K562 (cell line): ENCODE data around the gene TACSTD2. TPM values are rescaled to one million over a fixed set of nuclear protein-coding genes. Genes with fewer than 3 reads are reported as not detected.

Experiments
- ATAC-seq: fragments of 200-7000 bp; cut with Tn5 transposase; 3 replicates; pipeline ENCODE4 v1.9.1; 2020; ENCODE audit warnings: moderate library complexity
- BruUV-seq: library from RNA; stranded (reverse); fragments of 400-500 nt; replicated peaks from 2 replicates; lab custom pipeline; 2021; lab: Mats Ljungman, UMichigan
- CTCF ChIA-PET: fragments of 300-600 bp; formaldehyde crosslinking; extraction: SDS; loops from one replicate; lab custom pipeline; 2021; ENCODE audit warnings: low intra/inter-chr PET ratio; lab: Yijun Ruan, JAX
- POLR2A ChIA-PET: fragments of 300-600, 350-650 bp; sonication (Branson Sonifier 250); formaldehyde crosslinking; extraction: SDS; loops from one replicate; lab custom pipeline; 2021; ENCODE audit warnings: antibody characterized with exemption, inconsistent platforms; lab: Yijun Ruan, JAX
- DNase-seq, 4 experiments: peaks; one replicate each; pipeline versions ENCODE4 v3.0.0 to v3.0.0-alpha.2; 2011 to 2018; ENCODE audit warnings: low spot score in 3 of 4, mixed read lengths in 3 of 4; ENCODE audit errors: extremely low read depth in 1 of 4
- FAIRE-seq: peaks from 2 replicates; lab custom pipeline; 2011; peaks lifted over from hg19 to GRCh38; lab: Jason Lieb, UNC
- H2AFZ ChIP-seq: 2 replicates; pipeline ENCODE4 v1.6.0; 2011; ENCODE audit warnings: low read depth, low read length, control low read depth, inconsistent platforms
- H3K27ac ChIP-seq: fragments of 200-600 bp; 3 replicates; pipeline ENCODE4 v1.8.0; 2011; ENCODE audit warnings: low read depth, mild to moderate bottlenecking, control low read depth, inconsistent platforms, low read length, moderate library complexity, mixed read lengths; ENCODE audit errors: extremely low read depth
- H3K27me3 ChIP-seq, 2 experiments: fragments of 300-600 bp in 1 of 2; 2 replicates in 1 of 2; 3 replicates in 1 of 2; pipeline versions ENCODE4 v1.6.0 to v1.8.0; 2011; ENCODE audit warnings: inconsistent platforms in 2 of 2, low read length in 2 of 2, mild to moderate bottlenecking in 1 of 2, mixed read lengths in 1 of 2, moderate library complexity in 1 of 2; ENCODE audit not compliant: control insufficient read depth in 2 of 2, insufficient read depth in 2 of 2
- H3K36me3 ChIP-seq: fragments of 300-600 bp; 3 replicates; pipeline ENCODE4 v1.8.0; 2011; ENCODE audit warnings: mild to moderate bottlenecking, low read length, inconsistent platforms; ENCODE audit not compliant: control insufficient read depth, insufficient read depth
- H3K4me1 ChIP-seq, 2 experiments: fragments of 200-600 bp in 1 of 2; replicated peaks in 1 of 2; 2 replicates in 1 of 2; 3 replicates in 1 of 2; pipeline versions ENCODE4 v1.5.1 to v1.8.0; 2011; ENCODE audit warnings: inconsistent platforms in 2 of 2, low read length in 2 of 2, mild to moderate bottlenecking in 1 of 2, mixed read lengths in 1 of 2, moderate library complexity in 1 of 2; ENCODE audit not compliant: control insufficient read depth in 2 of 2, insufficient read depth in 2 of 2
- H3K4me2 ChIP-seq: 2 replicates; pipeline ENCODE4 v1.6.1; 2011; ENCODE audit warnings: low read length, control low read depth, inconsistent platforms, mixed read lengths; ENCODE audit not compliant: insufficient read depth
- H3K4me3 ChIP-seq: fragments of 200-600 bp; sonication (generic), shearing (Covaris generic); 2 replicates; pipeline ENCODE4 v1.5.1; 2016; ENCODE audit warnings: control low read depth, inconsistent platforms
- H3K79me2 ChIP-seq: fragments of 200-600 bp; 3 replicates; pipeline ENCODE4 v1.8.0; 2011; ENCODE audit warnings: low read length, inconsistent platforms; ENCODE audit not compliant: control insufficient read depth, insufficient read depth
- H3K9ac ChIP-seq, 2 experiments: 2 replicates each; pipeline versions ENCODE4 v1.6.0 to v1.6.1; 2011; ENCODE audit warnings: low read depth in 2 of 2, low read length in 2 of 2, control low read depth in 1 of 2, inconsistent platforms in 1 of 2, mild to moderate bottlenecking in 1 of 2, mixed read lengths in 1 of 2; ENCODE audit not compliant: insufficient read depth in 1 of 2
- H3K9me1 ChIP-seq: one replicate; pipeline ENCODE4 v1.6.0; 2011; ENCODE audit warnings: inconsistent platforms, mild to moderate bottlenecking, low read length, moderate library complexity; ENCODE audit not compliant: control insufficient read depth, insufficient read depth
- H3K9me3 ChIP-seq: replicated peaks from 2 replicates; pipeline ENCODE4 v1.5.1; 2011; ENCODE audit warnings: low read depth, low read length, inconsistent platforms; ENCODE audit not compliant: control insufficient read depth, insufficient read depth
- H4K20me1 ChIP-seq: replicated peaks from 2 replicates; pipeline ENCODE4 v1.6.1; 2011; ENCODE audit warnings: low read length, inconsistent platforms, mixed read lengths; ENCODE audit not compliant: control insufficient read depth, insufficient read depth
- AFF4 ChIP-seq: sonication (generic); formaldehyde crosslinking; IDR thresholded peaks from 2 replicates; pipeline ENCODE4 v1.8.0; 2023; ENCODE audit warnings: mild to moderate bottlenecking, missing genetic modification reagents
- BRD4 ChIP-seq: fragments of 200-600 bp; sonication (generic); IDR thresholded peaks from 2 replicates; pipeline ENCODE4 v1.6.1; 2017; ENCODE audit warnings: inconsistent platforms
- CBX3 ChIP-seq, 2 experiments: IDR thresholded peaks; 1 replicate in 1 of 2; 2 replicates in 1 of 2; pipeline ENCODE4 v1.6.1; 2012; ENCODE audit warnings: inconsistent platforms in 2 of 2, low read length in 2 of 2, borderline replicate concordance in 1 of 2, control low read depth in 1 of 2
- CREBBP ChIP-seq: IDR thresholded peaks from one replicate; pipeline ENCODE4 v1.6.1; 2012; ENCODE audit warnings: low read depth, mild to moderate bottlenecking, control low read depth, inconsistent platforms, low read length
- HDAC3 ChIP-seq: fragments of 450-650 bp; IDR thresholded peaks from 2 replicates; pipeline ENCODE4 v1.6.1; 2018; ENCODE audit warnings: borderline replicate concordance, mild to moderate bottlenecking, moderate library complexity; ENCODE audit not compliant: partially characterized antibody
- HMGN3 ChIP-seq: IDR thresholded peaks from 2 replicates; pipeline ENCODE4 v1.6.1; 2011; ENCODE audit warnings: borderline replicate concordance, low read depth, mild to moderate bottlenecking, mixed read lengths, low read length; ENCODE audit not compliant: insufficient read length; ENCODE audit errors: extremely low read depth
- MYC ChIP-seq, 2 experiments: fragments of 250-450 bp in 1 of 2; sonication (Bioruptor Pico) in 1 of 2; IDR thresholded peaks; 2 replicates each; pipeline versions ENCODE4 v1.5.1 to v1.6.1; 2012 to 2021; ENCODE audit warnings: low read depth in 2 of 2, borderline replicate concordance in 1 of 2, improper control_type of control experiment in 1 of 2, low read length in 1 of 2, mild to moderate bottlenecking in 1 of 2, moderate library complexity in 1 of 2
- SAFB ChIP-seq: fragments of 200-400 bp; formaldehyde crosslinking; IDR thresholded peaks from 2 replicates; pipeline ENCODE4 v1.6.1; 2017; ENCODE audit warnings: low read depth, low read length, borderline replicate concordance
- SRF ChIP-seq, 2 experiments: fragments of 250-450, 450-650 bp in 1 of 2; sonication (Bioruptor Pico) in 1 of 2; sonication (generic) in 1 of 2; formaldehyde crosslinking; IDR thresholded peaks; 2 replicates each; pipeline versions ENCODE4 v1.5.0 to v1.5.1; 2020 to 2022; ENCODE audit warnings: mild to moderate bottlenecking in 1 of 2, missing genetic modification reagents in 1 of 2
- STAT5A ChIP-seq: IDR thresholded peaks from 2 replicates; pipeline ENCODE4 v1.6.1; 2012; ENCODE audit warnings: low read length, inconsistent platforms, borderline replicate concordance
- TAF9B ChIP-seq: fragments of 450-650 bp; IDR thresholded peaks from 2 replicates; pipeline ENCODE4 v1.6.1; 2018; ENCODE audit warnings: mild to moderate bottlenecking; ENCODE audit not compliant: partially characterized antibody
- USF1 ChIP-seq: sonication (generic); formaldehyde crosslinking; IDR thresholded peaks from 2 replicates; pipeline ENCODE4 v1.9.0; 2022; ENCODE audit warnings: mild to moderate bottlenecking, missing genetic modification reagents
- VEZF1 ChIP-seq: fragments of 200-800 bp; sonication (Bioruptor generic); IDR thresholded peaks from 2 replicates; pipeline ENCODE4 v1.6.1; 2017; ENCODE audit warnings: missing genetic modification characterization, missing compliant biosample characterization
- ZBTB1 ChIP-seq: sonication (generic); formaldehyde crosslinking; IDR thresholded peaks from 2 replicates; pipeline ENCODE4 v1.8.1; 2023; ENCODE audit warnings: missing genetic modification reagents, low read depth, mild to moderate bottlenecking, borderline replicate concordance
- ZNF217 ChIP-seq: sonication (generic); formaldehyde crosslinking; IDR thresholded peaks from 2 replicates; pipeline ENCODE4 v1.8.0; 2022; ENCODE audit warnings: mild to moderate bottlenecking, missing genetic modification reagents
- ZNF408 ChIP-seq: fragments of 250-450 bp; sonication (Bioruptor Pico); IDR thresholded peaks from 2 replicates; pipeline ENCODE4 v1.4.0; 2020; ENCODE audit warnings: low read depth, mild to moderate bottlenecking, moderate library complexity
- WGBS: fragments of 100-300 bp; shearing (Covaris generic); methylation state at CpG from one replicate; pipeline ENCODE4 v1.1.6; 2016; ENCODE audit warnings: low coverage, mixed read lengths; ENCODE audit not compliant: insufficient coverage; ENCODE audit errors: missing lambda C conversion rate; 5-methylcytosine and 5-hydroxymethylcytosine counted together
- in situ Hi-C: fragments of 300-500 bp; cut with MboI; formaldehyde crosslinking; loops from 4 replicates; pipeline ENCODE4 v1.15.0; 2018; ENCODE audit warnings: inconsistent platforms, mixed read lengths
- intact Hi-C: fragments of 100-400 bp; cut with micrococcal nuclease; formaldehyde crosslinking; loops from 2 replicates; pipeline ENCODE4 v1.14.2; 2022
- polyA plus RNA-seq, 8 experiments: library from polyadenylated mRNA; depleted of rRNA in 4 of 8; stranded (reverse) in 5 of 8; unstranded in 3 of 8; fragments of >200 nt; fragmentation: Nextera tagmentation in 2 of 8; fragmentation: Illumina TruSeq in 1 of 8; extraction: Ambion mirVana in 2 of 8; extraction: Trizol in 1 of 8; gene quantifications; 2 replicates each; pipeline versions ENCODE4 v1.2.1 to v1.2.3, GENCODE V29; 2011 to 2014; ENCODE audit warnings: inconsistent platforms in 1 of 8, missing spikeins in 1 of 8
- total RNA-seq, 7 experiments: library from RNA; depleted of rRNA in 6 of 7; stranded (reverse); fragments of >200 nt in 6 of 7; fragmentation: Illumina TruSeq in 2 of 7; extraction: Trizol in 2 of 7; gene quantifications; 2 replicates each; pipeline versions ENCODE4 v1.2.1 to v1.2.3, GENCODE V29; 2011 to 2021; ENCODE audit warnings: low replicate concordance in 1 of 7

The TACSTD2 gene
- total and polyA plus RNA-seq, 9 of the 15 experiments (the other 6 are each of a cell fraction or from before 2014, with no cell fraction given): 0.04 to 0.31 TPM; not detected in 7

GRCh38 chr1:58594546-58594945, 17.5 kb upstream of the TACSTD2 start:
- CTCF ChIA-PET: no interaction called here
- Histone ChIP-seq H3K9me1 (no peaks in the 10 kb centered on the region), H4K20me1 (no peaks in the 10 kb centered on the region), H3K9ac (no peak overlapping the region), H3K79me2 (no peaks in the 10 kb centered on the region), H3K4me3 (no peak overlapping the region), H3K27ac (no peak overlapping the region), H3K36me3 (no peaks in the 10 kb centered on the region), H3K9me3 (no peaks in the 10 kb centered on the region), H3K27me3 (peaks cover 5 to 28% of the 10 kb centered on the region in 2 experiments; a peak in 4 of 5 replicates), H3K4me2 (no peak overlapping the region), H2AFZ (no peak overlapping the region), H3K4me1 (peaks cover 0 to 3% of the 10 kb centered on the region in 2 experiments; a peak in 2 of 5 replicates)
- POLR2A ChIA-PET: no interaction called here
- DNase-seq: no peak
- no peak for ATAC-seq
- in situ Hi-C loops: no loop called here
- intact Hi-C loops: no loop called here
- FAIRE-seq: no peak
- BruUV-seq: no TSS peak
- WGBS: 0% methylated on average over 1 of the region's 1 CpG
- TF ChIP-seq SAFB: no peak
- TF ChIP-seq VEZF1 (CRISPR knock-in tag): no peak
- no peak for TF ChIP-seq BRD4
- no peak for TF ChIP-seq HMGN3
- no peak for TF ChIP-seq ZNF217
- no peak for TF ChIP-seq CBX3 (IDR thresholded peaks at IDR 0.05; ENCODE audit: borderline replicate concordance in 1 of 2, low read length in 2 of 2)
- TF ChIP-seq CREBBP: no peak
- no peak for TF ChIP-seq SRF (CRISPR knock-in tag; IDR thresholded peaks at IDR 0.05)
- no peak for TF ChIP-seq HDAC3
- TF ChIP-seq AFF4 (CRISPR knock-in tag): no peak
- TF ChIP-seq STAT5A: no peak
- no peak for TF ChIP-seq ZNF408 (CRISPR knock-in tag)
- no peak for TF ChIP-seq TAF9B
- TF ChIP-seq USF1: no peak
- TF ChIP-seq MYC (IDR thresholded peaks at IDR 0.05; ENCODE audit: low read depth, low read length): no peak
- TF ChIP-seq MYC (CRISPR knock-in tag; IDR thresholded peaks at IDR 0.05; ENCODE audit: borderline replicate concordance, low read depth): no peak
- TF ChIP-seq ZBTB1: no peak
